HepG2 (cell line): ENCODE results near the gene HAGHL. TPM values are rescaled to one million over a fixed set of nuclear protein-coding genes. Genes with fewer than 3 reads are reported as not detected.
A peak's percentile ranks its signal among the peaks of the same experiment; 100 is the strongest.

Experiments used
- BRCA1 ChIP-seq: sonication (generic); formaldehyde crosslinking; IDR thresholded peaks from 2 replicates; pipeline ENCODE4 v1.4.0; 2020; ENCODE audit warnings: missing genetic modification reagents
- RFX1 ChIP-seq: fragments of 450-650 bp; IDR thresholded peaks from 2 replicates; pipeline ENCODE4 v1.6.1; 2017
- SP1 ChIP-seq, 2 experiments: fragments of 450-650 bp in 1 of 2; sonication (generic) in 1 of 2; formaldehyde crosslinking in 1 of 2; IDR thresholded peaks; 2 replicates each; pipeline versions ENCODE4 v1.4.0 to v1.6.1; 2016 to 2020; ENCODE audit warnings: missing genetic modification reagents in 1 of 2
- TGIF2 ChIP-seq: IDR thresholded peaks from 2 replicates; pipeline ENCODE4 v1.6.1; 2016; ENCODE audit warnings: control low read depth, missing compliant biosample characterization
- ZC3H13 ChIP-seq: sonication (generic); formaldehyde crosslinking; IDR thresholded peaks from 2 replicates; pipeline ENCODE4 v1.8.1; 2023; ENCODE audit warnings: mild to moderate bottlenecking, missing genetic modification reagents, moderate library complexity
- ZNF263 ChIP-seq: sonication (generic); formaldehyde crosslinking; IDR thresholded peaks from 2 replicates; pipeline ENCODE4 v1.4.0; 2020; ENCODE audit warnings: missing genetic modification reagents
- ZNF343 ChIP-seq: sonication (generic); formaldehyde crosslinking; IDR thresholded peaks from 2 replicates; pipeline ENCODE4 v1.4.0; 2020; ENCODE audit warnings: mild to moderate bottlenecking, missing genetic modification reagents
- ZNF543 ChIP-seq: sonication (generic); formaldehyde crosslinking; IDR thresholded peaks from 2 replicates; pipeline ENCODE4 v1.4.0; 2020; ENCODE audit warnings: mild to moderate bottlenecking, missing genetic modification reagents
- ZNF644 ChIP-seq: IDR thresholded peaks from 2 replicates; pipeline ENCODE4 v1.6.1; 2016; ENCODE audit warnings: low read depth
- ZNF670 ChIP-seq: sonication (generic); formaldehyde crosslinking; IDR thresholded peaks from 2 replicates; pipeline ENCODE4 v1.8.0; 2022; ENCODE audit warnings: mild to moderate bottlenecking, missing genetic modification reagents, borderline replicate concordance
- ZNF879 ChIP-seq: sonication (generic); formaldehyde crosslinking; IDR thresholded peaks from 2 replicates; pipeline ENCODE4 v1.8.1; 2023; ENCODE audit warnings: missing genetic modification reagents
- polyA plus RNA-seq, 8 experiments: library from polyadenylated mRNA; depleted of rRNA in 3 of 8; stranded (reverse) in 7 of 8; unstranded in 1 of 8; fragments of >200 nt; fragmentation: Illumina TruSeq in 4 of 8; extraction: Trizol in 4 of 8; gene quantifications; 2 replicates each; pipeline versions ENCODE4 v1.2.1 to v1.2.3, GENCODE V29; 2011 to 2016; ENCODE audit warnings: low read depth in 4 of 8, missing spikeins in 1 of 8, mixed read lengths in 1 of 8; ENCODE audit not compliant: insufficient read depth in 1 of 8
- total RNA-seq, 5 experiments: library from RNA; depleted of rRNA; stranded (reverse); fragments of >200 nt; fragmentation: Illumina TruSeq; extraction: Trizol; gene quantifications; 2 replicates each; pipeline ENCODE4 v1.2.3, GENCODE V29; 2016; ENCODE audit warnings: low read depth in 1 of 5
- TF ChIP-seq, protein P1 (sequence below): sonication (generic); formaldehyde crosslinking; IDR thresholded peaks from 2 replicates; pipeline ENCODE4 v1.8.0; 2022; ENCODE audit warnings: low read depth, missing genetic modification reagents
- TF ChIP-seq, protein P2 (sequence below): sonication (generic); formaldehyde crosslinking; IDR thresholded peaks from 2 replicates; pipeline ENCODE4 v1.4.0; 2020; ENCODE audit warnings: mild to moderate bottlenecking, low read depth, missing genetic modification reagents
- TF ChIP-seq, protein P3 (sequence below): sonication (generic); formaldehyde crosslinking; IDR thresholded peaks from 2 replicates; pipeline ENCODE4 v1.5.1; 2020; ENCODE audit warnings: missing genetic modification reagents, mild to moderate bottlenecking, borderline replicate concordance
- TF ChIP-seq, protein P4 (sequence below), 2 experiments: sonication (generic) in 1 of 2; formaldehyde crosslinking in 1 of 2; IDR thresholded peaks; 2 replicates each; pipeline versions ENCODE4 v1.6.1 to v1.9.0; 2014 to 2022; ENCODE audit warnings: antibody characterized with exemption in 1 of 2, borderline replicate concordance in 1 of 2, inconsistent platforms in 1 of 2, low read depth in 1 of 2, missing genetic modification reagents in 1 of 2
- TF ChIP-seq, protein P5 (sequence below): sonication (generic); formaldehyde crosslinking; IDR thresholded peaks from 2 replicates; pipeline ENCODE4 v1.4.0; 2020; ENCODE audit warnings: missing genetic modification reagents

The HAGHL gene
- total and polyA plus RNA-seq, 2 of the 13 experiments (the other 11 are each of a cell fraction or from before 2014, with no cell fraction given) = 3.4 to 8.4 TPM

DNA sequence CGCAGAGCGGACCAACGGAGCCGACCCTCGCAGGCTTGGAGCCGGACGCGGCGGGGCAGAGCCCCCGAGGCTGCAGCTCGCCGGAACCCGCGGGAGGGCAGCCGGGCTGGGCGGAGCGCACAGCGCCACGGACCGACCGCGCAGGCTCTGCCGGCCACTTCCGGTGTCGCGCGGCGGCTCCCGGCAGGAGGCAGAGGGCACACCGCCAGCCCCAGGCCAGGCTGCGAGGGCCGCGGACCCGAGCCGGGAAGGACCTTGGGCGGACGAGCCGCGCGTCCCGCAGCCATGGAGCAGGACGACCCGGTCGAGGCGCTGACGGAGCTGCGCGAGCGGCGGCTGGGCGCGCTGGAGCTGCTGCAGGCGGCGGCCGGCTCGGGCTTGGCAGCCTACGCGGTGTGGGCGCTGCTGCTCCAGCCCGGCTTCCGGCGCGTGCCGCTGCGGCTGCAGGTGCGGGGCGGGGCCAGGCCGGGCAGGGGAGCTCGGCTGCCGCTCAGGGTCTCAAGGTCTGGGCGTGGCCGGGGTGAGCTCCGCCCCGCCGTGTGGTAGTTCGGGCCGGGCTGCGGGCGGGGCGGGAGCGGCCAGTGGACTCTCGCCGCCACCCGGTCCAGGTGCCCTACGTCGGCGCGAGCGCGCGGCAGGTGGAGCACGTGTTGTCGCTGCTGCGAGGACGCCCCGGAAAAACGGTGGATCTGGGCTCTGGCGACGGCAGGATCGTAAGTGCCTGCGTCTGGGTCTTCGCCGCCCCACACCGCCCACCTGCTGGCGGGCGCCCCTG lies 5.7 kb upstream of the HAGHL start, which contains the start of gene ANTKMT (continued):
- TF ChIP-seq, protein P1, sequence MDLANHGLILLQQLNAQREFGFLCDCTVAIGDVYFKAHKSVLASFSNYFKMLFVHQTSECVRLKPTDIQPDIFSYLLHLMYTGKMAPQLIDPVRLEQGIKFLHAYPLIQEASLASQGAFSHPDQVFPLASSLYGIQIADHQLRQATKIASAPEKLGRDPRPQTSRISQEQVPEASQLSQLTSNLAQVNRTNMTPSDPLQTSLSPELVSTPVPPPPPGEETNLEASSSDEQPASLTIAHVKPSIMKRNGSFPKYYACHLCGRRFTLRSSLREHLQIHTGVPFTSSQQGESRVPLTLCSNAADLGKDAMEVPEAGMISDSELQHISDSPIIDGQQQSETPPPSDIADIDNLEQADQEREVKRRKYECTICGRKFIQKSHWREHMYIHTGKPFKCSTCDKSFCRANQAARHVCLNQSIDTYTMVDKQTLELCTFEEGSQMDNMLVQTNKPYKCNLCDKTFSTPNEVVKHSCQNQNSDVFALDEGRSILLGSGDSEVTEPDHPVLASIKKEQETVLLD (CRISPR knock-in tag) = no peak; the same call in none of the 2 replicates
- peak; percentile 75; the same call in 1 of the 2 replicates for TF ChIP-seq ZC3H13 (CRISPR knock-in tag)
- TF ChIP-seq ZNF879 = no peak
- TF ChIP-seq ZNF543 (CRISPR knock-in tag) = peak; percentile 78; the same call in 1 of the 2 replicates
- TF ChIP-seq, protein P2, sequence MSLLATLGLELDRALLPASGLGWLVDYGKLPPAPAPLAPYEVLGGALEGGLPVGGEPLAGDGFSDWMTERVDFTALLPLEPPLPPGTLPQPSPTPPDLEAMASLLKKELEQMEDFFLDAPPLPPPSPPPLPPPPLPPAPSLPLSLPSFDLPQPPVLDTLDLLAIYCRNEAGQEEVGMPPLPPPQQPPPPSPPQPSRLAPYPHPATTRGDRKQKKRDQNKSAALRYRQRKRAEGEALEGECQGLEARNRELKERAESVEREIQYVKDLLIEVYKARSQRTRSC (CRISPR knock-in tag) = peak; percentile 70; the same call in 1 of the 2 replicates
- TF ChIP-seq ZNF263 (CRISPR knock-in tag) = no peak
- TF ChIP-seq, protein P3, sequence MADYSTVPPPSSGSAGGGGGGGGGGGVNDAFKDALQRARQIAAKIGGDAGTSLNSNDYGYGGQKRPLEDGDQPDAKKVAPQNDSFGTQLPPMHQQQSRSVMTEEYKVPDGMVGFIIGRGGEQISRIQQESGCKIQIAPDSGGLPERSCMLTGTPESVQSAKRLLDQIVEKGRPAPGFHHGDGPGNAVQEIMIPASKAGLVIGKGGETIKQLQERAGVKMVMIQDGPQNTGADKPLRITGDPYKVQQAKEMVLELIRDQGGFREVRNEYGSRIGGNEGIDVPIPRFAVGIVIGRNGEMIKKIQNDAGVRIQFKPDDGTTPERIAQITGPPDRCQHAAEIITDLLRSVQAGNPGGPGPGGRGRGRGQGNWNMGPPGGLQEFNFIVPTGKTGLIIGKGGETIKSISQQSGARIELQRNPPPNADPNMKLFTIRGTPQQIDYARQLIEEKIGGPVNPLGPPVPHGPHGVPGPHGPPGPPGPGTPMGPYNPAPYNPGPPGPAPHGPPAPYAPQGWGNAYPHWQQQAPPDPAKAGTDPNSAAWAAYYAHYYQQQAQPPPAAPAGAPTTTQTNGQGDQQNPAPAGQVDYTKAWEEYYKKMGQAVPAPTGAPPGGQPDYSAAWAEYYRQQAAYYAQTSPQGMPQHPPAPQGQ = no peak
- TF ChIP-seq, protein P4, sequence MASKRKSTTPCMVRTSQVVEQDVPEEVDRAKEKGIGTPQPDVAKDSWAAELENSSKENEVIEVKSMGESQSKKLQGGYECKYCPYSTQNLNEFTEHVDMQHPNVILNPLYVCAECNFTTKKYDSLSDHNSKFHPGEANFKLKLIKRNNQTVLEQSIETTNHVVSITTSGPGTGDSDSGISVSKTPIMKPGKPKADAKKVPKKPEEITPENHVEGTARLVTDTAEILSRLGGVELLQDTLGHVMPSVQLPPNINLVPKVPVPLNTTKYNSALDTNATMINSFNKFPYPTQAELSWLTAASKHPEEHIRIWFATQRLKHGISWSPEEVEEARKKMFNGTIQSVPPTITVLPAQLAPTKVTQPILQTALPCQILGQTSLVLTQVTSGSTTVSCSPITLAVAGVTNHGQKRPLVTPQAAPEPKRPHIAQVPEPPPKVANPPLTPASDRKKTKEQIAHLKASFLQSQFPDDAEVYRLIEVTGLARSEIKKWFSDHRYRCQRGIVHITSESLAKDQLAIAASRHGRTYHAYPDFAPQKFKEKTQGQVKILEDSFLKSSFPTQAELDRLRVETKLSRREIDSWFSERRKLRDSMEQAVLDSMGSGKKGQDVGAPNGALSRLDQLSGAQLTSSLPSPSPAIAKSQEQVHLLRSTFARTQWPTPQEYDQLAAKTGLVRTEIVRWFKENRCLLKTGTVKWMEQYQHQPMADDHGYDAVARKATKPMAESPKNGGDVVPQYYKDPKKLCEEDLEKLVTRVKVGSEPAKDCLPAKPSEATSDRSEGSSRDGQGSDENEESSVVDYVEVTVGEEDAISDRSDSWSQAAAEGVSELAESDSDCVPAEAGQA (IDR thresholded peaks at IDR 0.05; ENCODE audit: low read depth) = no peak
- TF ChIP-seq, protein P4 (CRISPR knock-in tag; IDR thresholded peaks at IDR 0.05; ENCODE audit: borderline replicate concordance) = no peak; the same call in 1 of the 2 replicates
- TF ChIP-seq ZNF644 = no peak
- no peak for TF ChIP-seq SP1 (IDR thresholded peaks at IDR 0.05)
- TF ChIP-seq SP1 (CRISPR knock-in tag; IDR thresholded peaks at IDR 0.05) = peak; percentile 70
- TF ChIP-seq RFX1 = no peak
- TF ChIP-seq, protein P5, sequence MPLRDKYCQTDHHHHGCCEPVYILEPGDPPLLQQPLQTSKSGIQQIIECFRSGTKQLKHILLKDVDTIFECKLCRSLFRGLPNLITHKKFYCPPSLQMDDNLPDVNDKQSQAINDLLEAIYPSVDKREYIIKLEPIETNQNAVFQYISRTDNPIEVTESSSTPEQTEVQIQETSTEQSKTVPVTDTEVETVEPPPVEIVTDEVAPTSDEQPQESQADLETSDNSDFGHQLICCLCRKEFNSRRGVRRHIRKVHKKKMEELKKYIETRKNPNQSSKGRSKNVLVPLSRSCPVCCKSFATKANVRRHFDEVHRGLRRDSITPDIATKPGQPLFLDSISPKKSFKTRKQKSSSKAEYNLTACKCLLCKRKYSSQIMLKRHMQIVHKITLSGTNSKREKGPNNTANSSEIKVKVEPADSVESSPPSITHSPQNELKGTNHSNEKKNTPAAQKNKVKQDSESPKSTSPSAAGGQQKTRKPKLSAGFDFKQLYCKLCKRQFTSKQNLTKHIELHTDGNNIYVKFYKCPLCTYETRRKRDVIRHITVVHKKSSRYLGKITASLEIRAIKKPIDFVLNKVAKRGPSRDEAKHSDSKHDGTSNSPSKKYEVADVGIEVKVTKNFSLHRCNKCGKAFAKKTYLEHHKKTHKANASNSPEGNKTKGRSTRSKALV (CRISPR knock-in tag) = no peak
- 0 out of 2 replicates have a peak, but pooled peaks have one; percentile 34 for TF ChIP-seq TGIF2
- TF ChIP-seq ZNF343 (CRISPR knock-in tag) = peak; percentile 48; the same call in 1 of the 2 replicates
- no peak for TF ChIP-seq BRCA1
- 0 out of 2 replicates have a peak, but pooled peaks have one; percentile 81 for TF ChIP-seq ZNF670 (CRISPR knock-in tag)
